Measurements from ENCODE around the gene UTF1.

UTF1 gene
- 0 reads per million in 2 donors for total RNA-seq

- DNase-seq = no peak
These were observed at the start of gene UTF1 for GRCh38 chr10:133230044-133230361. Gene UTF1, plus strand, starts transcription at chr10:133230217. Its CDS starts 72 bp downstream, at chr10:133230289.

- DNase-seq = no peak
These were observed 48.9 kb upstream of the UTF1 start for GRCh38 chr10:133180965-133181639.

GRCh38 chr10:133182190-133182589 lies 47.8 kb upstream of the UTF1 start:
- DNase-seq = no peak

GRCh38 chr10:133182791-133183645 lies 47.0 kb upstream of the UTF1 start:
- no peak for DNase-seq

- DNase-seq = no peak
These were observed 46.2 kb upstream of the UTF1 start for GRCh38 chr10:133183646-133184378.

- DNase-seq = no peak
These were observed 45.3 kb upstream of the UTF1 start for GRCh38 chr10:133184591-133185244.

GRCh38 chr10:133185421-133185820 lies 44.6 kb upstream of the UTF1 start:
- no peak for DNase-seq

- DNase-seq = no peak
These were observed 44.1 kb upstream of the UTF1 start for GRCh38 chr10:133185916-133186315.

GRCh38 chr10:133186416-133187090 lies 43.5 kb upstream of the UTF1 start:
- no peak for DNase-seq

- DNase-seq = no peak
These were observed 42.7 kb upstream of the UTF1 start for GRCh38 chr10:133187091-133187905.

GRCh38 chr10:133187906-133188681 lies 41.9 kb upstream of the UTF1 start:
- DNase-seq = no peak

GRCh38 chr10:133189256-133189655 lies 40.8 kb upstream of the UTF1 start:
- DNase-seq = no peak

GRCh38 chr10:133189726-133190125 lies 40.3 kb upstream of the UTF1 start:
- DNase-seq = no peak

GRCh38 chr10:133190225-133190624 lies 39.8 kb upstream of the UTF1 start:
- no peak for DNase-seq

GRCh38 chr10:133191651-133192050 lies 38.4 kb upstream of the UTF1 start:
- DNase-seq = no peak

- DNase-seq = no peak
These were observed 35.9 kb upstream of the UTF1 start for GRCh38 chr10:133194151-133194550.

GRCh38 chr10:133195096-133195495 lies 34.9 kb upstream of the UTF1 start:
- DNase-seq = no peak

GRCh38 chr10:133195611-133196010 lies 34.4 kb upstream of the UTF1 start:
- no peak for DNase-seq

- no peak for DNase-seq
These were observed 33.6 kb upstream of the UTF1 start for GRCh38 chr10:133196221-133196915.

All from activated gamma-delta T cell (primary cell).